ENCODE results near the gene LAG3.
A peak's percentile ranks its signal among the peaks of the same experiment; 100 is the strongest.

The LAG3 gene

GRCh38 chr12:6729186-6729585, 43.1 kb upstream of the LAG3 start:
- Histone ChIP-seq H3K4me1 (ENCODE audit: insufficient read depth, poor library complexity, severe bottlenecking) (peaks cover 5% of the 10 kb centered on the region), H3K27ac (ENCODE audit: poor library complexity, severe bottlenecking) (no peak overlapping the region), H3K36me3 (ENCODE audit: low read depth) (peaks cover 29% of the 10 kb centered on the region), H3K9me3 (ENCODE audit: severe bottlenecking) (no peaks in the 10 kb centered on the region), H3K27me3 (ENCODE audit: insufficient read depth, poor library complexity, severe bottlenecking) (no peaks in the 10 kb centered on the region), H3K4me3 (ENCODE audit: severe bottlenecking) (no peak overlapping the region)
- no peak for DNase-seq (ENCODE audit: low spot score)
- no peak for ATAC-seq (ENCODE audit: low read depth)
- no peak for TF ChIP-seq CTCF (IDR thresholded peaks at IDR 0.05; ENCODE audit: poor library complexity, severe bottlenecking)

DNA sequence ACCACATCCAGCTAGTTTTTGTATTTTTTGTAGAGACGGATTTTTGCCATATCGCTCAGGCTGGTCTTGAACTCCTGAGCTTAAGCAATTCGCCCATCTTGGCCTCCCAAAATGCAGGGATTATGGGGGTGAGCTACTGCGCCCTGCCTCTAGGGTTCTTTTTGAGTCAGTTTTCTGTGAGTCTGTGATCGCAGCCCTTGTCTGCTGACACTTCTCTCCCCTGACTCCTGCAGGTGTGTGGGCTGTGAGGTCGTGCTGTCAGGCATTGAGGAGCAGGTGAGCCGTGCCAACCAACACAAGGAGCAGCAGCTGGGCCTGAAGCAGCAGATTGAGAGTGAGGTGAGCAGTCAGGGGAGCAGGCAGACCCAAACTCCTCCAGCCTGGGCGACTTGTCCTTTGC, 42.2 kb upstream of the LAG3 start:
- no peak for ATAC-seq (ENCODE audit: low read depth)
- no peak for TF ChIP-seq CTCF (IDR thresholded peaks at IDR 0.05; ENCODE audit: poor library complexity, severe bottlenecking)
- Histone ChIP-seq H3K36me3 (ENCODE audit: low read depth) (peaks cover 29% of the 10 kb centered on the region), H3K9me3 (ENCODE audit: severe bottlenecking) (no peaks in the 10 kb centered on the region), H3K27me3 (ENCODE audit: insufficient read depth, poor library complexity, severe bottlenecking) (no peaks in the 10 kb centered on the region), H3K4me1 (ENCODE audit: insufficient read depth, poor library complexity, severe bottlenecking) (no peaks in the 10 kb centered on the region), H3K4me3 (ENCODE audit: severe bottlenecking) (no peak overlapping the region), H3K27ac (ENCODE audit: poor library complexity, severe bottlenecking) (no peak overlapping the region)
- DNase-seq (ENCODE audit: low spot score): no peak

- no peak for TF ChIP-seq CTCF (IDR thresholded peaks at IDR 0.05; ENCODE audit: poor library complexity, severe bottlenecking)
- H3K36me3 ChIP-seq (ENCODE audit: low read depth): peaks cover 13% of the 10 kb centered on the region
- H3K4me1 ChIP-seq (ENCODE audit: insufficient read depth, poor library complexity, severe bottlenecking): peaks cover 6% of the 10 kb centered on the region
- no peak overlapping the region for H3K4me3 ChIP-seq (ENCODE audit: severe bottlenecking)
- no peak for ATAC-seq (ENCODE audit: low read depth)
- peak overlapping the region; percentile 60 for H3K27ac ChIP-seq (ENCODE audit: poor library complexity, severe bottlenecking)
- DNase-seq (ENCODE audit: low spot score): no peak
- H3K9me3 ChIP-seq (ENCODE audit: severe bottlenecking): no peaks in the 10 kb centered on the region
- H3K27me3 ChIP-seq (ENCODE audit: insufficient read depth, poor library complexity, severe bottlenecking): no peaks in the 10 kb centered on the region
Measured at GRCh38 chr12:6734506-6735387, 37.6 kb upstream of the LAG3 start.

DNA sequence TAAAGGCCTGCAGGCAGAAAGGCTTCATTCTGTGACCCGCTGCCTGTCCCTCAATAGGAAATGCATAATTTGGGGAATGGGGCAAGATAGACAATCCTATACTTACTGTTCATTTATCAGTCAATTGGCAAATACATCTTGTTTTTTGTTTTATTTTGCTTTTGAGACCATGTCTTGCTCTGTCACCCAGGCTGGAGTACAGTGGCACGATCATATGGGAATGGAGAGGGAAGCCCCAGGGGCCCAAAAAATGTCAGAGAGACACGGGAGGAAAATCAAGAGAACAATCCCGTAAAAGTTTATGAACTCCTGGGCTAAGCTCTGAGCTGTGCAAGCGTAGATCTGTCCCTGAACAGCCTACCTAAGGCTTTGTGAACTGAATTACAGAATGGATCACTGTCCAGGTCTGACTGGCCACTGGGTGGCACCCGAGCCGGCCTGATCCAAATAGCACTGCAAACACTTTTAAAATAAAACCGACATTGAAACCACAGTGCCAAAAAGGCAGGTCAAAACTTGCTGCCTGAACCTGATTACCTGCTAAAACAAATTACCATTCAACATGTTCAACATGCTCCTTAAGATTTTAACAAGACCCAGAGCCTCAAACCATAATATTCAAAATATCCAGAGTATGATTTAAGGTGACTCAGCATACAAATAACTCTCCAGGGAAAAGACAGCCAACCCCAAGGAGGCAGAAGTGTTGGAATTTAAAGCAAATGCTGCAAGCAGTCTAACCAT, 36.7 kb upstream of the LAG3 start:
- DNase-seq (ENCODE audit: low spot score): no peak
- Histone ChIP-seq H3K4me1 (ENCODE audit: insufficient read depth, poor library complexity, severe bottlenecking) (peaks cover 6% of the 10 kb centered on the region), H3K27me3 (ENCODE audit: insufficient read depth, poor library complexity, severe bottlenecking) (no peaks in the 10 kb centered on the region), H3K27ac (ENCODE audit: poor library complexity, severe bottlenecking) (peak overlapping the region; percentile 60), H3K4me3 (ENCODE audit: severe bottlenecking) (no peak overlapping the region), H3K36me3 (ENCODE audit: low read depth) (peaks cover 7% of the 10 kb centered on the region), H3K9me3 (ENCODE audit: severe bottlenecking) (no peaks in the 10 kb centered on the region)
- peak; percentile 93 for ATAC-seq (ENCODE audit: low read depth)
- TF ChIP-seq CTCF (IDR thresholded peaks at IDR 0.05; ENCODE audit: poor library complexity, severe bottlenecking): peak; percentile 91
